SK-N-SH treated with all-trans-retinoic acid at 6 μM for 48 hours (cell line): Measurements from ENCODE around the gene ROBO2.

Source experiments
- ARNTL ChIP-seq: fragments of 450-650 bp; formaldehyde crosslinking; IDR thresholded peaks from 2 replicates; pipeline ENCODE4 v1.5.0; 2020; ENCODE audit warnings: low read depth, mild to moderate bottlenecking, moderate library complexity, borderline replicate concordance
- CSDC2 ChIP-seq: fragments of 250-450 bp; sonication (Bioruptor Pico); IDR thresholded peaks from 2 replicates; pipeline ENCODE4 v1.5.0; 2020; ENCODE audit warnings: mild to moderate bottlenecking, moderate library complexity
- ESRRG ChIP-seq: fragments of 250-450 bp; sonication (Bioruptor Pico); IDR thresholded peaks from 2 replicates; pipeline ENCODE4 v1.6.1; 2021; ENCODE audit warnings: mild to moderate bottlenecking
- GLIS3 ChIP-seq: fragments of 250-450 bp; sonication (Bioruptor Pico); IDR thresholded peaks from 2 replicates; pipeline ENCODE4 v1.5.0; 2020; ENCODE audit warnings: mild to moderate bottlenecking, moderate library complexity
- PATZ1 ChIP-seq: fragments of 250-450 bp; sonication (Bioruptor Pico); IDR thresholded peaks from 2 replicates; pipeline ENCODE4 v1.8.0; 2020; ENCODE audit warnings: mild to moderate bottlenecking, moderate library complexity, borderline replicate concordance
- RARB ChIP-seq: fragments of 250-450 bp; sonication (Bioruptor Pico); IDR thresholded peaks from 2 replicates; pipeline ENCODE4 v1.8.0; 2021; ENCODE audit warnings: mild to moderate bottlenecking, moderate library complexity
- TOX ChIP-seq: fragments of 250-450 bp; sonication (Bioruptor Pico); IDR thresholded peaks from 2 replicates; pipeline ENCODE4 v1.8.0; 2021; ENCODE audit warnings: mild to moderate bottlenecking, moderate library complexity, borderline replicate concordance
- ZFP30 ChIP-seq: fragments of 450-650 bp; formaldehyde crosslinking; IDR thresholded peaks from 2 replicates; pipeline ENCODE4 v1.5.0; 2022; ENCODE audit warnings: mild to moderate bottlenecking, moderate library complexity
- ZNF70 ChIP-seq: fragments of 450-650 bp; formaldehyde crosslinking; IDR thresholded peaks from 2 replicates; pipeline ENCODE4 v1.5.0; 2020; ENCODE audit warnings: mild to moderate bottlenecking, moderate library complexity
- ZNF8 ChIP-seq: fragments of 450-650 bp; formaldehyde crosslinking; IDR thresholded peaks from 2 replicates; pipeline ENCODE4 v1.5.0; 2020; ENCODE audit warnings: mild to moderate bottlenecking, moderate library complexity
- TF ChIP-seq, protein P1 (sequence below): fragments of 250-450 bp; sonication (Bioruptor Pico); IDR thresholded peaks from 2 replicates; pipeline ENCODE4 v1.5.1; 2021; ENCODE audit warnings: mild to moderate bottlenecking, moderate library complexity
- TF ChIP-seq, protein P2 (sequence below): fragments of 250-450 bp; sonication (Bioruptor Pico); IDR thresholded peaks from 2 replicates; pipeline ENCODE4 v1.5.1; 2020; ENCODE audit warnings: low read depth, mild to moderate bottlenecking, moderate library complexity

DNA sequence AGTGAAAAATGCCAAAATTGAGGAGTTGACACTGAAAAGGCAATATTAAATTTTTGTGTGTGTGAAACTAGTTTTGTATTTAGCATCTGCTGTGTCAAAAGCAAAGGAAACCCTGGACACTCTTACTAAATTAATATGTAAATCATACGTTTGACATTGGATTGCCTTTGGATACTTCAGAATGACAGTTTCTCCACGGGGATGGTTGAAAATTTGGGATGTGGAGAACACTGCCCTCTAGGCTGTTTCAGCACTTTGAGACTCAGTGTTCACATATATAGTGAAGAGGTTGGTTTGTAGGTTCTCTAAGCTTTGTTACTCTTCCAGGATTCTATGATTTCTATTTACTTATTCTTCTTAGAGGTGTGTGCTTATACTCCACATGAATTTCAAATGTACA lies 3.0 kb downstream of the ROBO2 start:
- TF ChIP-seq ZFP30 (no peak), PATZ1 (CRISPR knock-in tag) (no peak), ESRRG (CRISPR knock-in tag) (no peak), ZNF70 (CRISPR knock-in tag) (no peak), CSDC2 (CRISPR knock-in tag) (no peak), TOX (no peak), ARNTL (CRISPR knock-in tag) (no peak), RARB (no peak), ZNF8 (no peak), GLIS3 (CRISPR knock-in tag) (no peak)
- TF ChIP-seq, protein P1, sequence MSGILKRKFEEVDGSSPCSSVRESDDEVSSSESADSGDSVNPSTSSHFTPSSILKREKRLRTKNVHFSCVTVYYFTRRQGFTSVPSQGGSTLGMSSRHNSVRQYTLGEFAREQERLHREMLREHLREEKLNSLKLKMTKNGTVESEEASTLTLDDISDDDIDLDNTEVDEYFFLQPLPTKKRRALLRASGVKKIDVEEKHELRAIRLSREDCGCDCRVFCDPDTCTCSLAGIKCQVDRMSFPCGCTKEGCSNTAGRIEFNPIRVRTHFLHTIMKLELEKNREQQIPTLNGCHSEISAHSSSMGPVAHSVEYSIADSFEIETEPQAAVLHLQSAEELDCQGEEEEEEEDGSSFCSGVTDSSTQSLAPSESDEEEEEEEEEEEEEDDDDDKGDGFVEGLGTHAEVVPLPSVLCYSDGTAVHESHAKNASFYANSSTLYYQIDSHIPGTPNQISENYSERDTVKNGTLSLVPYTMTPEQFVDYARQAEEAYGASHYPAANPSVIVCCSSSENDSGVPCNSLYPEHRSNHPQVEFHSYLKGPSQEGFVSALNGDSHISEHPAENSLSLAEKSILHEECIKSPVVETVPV: no peak
- TF ChIP-seq, protein P2, sequence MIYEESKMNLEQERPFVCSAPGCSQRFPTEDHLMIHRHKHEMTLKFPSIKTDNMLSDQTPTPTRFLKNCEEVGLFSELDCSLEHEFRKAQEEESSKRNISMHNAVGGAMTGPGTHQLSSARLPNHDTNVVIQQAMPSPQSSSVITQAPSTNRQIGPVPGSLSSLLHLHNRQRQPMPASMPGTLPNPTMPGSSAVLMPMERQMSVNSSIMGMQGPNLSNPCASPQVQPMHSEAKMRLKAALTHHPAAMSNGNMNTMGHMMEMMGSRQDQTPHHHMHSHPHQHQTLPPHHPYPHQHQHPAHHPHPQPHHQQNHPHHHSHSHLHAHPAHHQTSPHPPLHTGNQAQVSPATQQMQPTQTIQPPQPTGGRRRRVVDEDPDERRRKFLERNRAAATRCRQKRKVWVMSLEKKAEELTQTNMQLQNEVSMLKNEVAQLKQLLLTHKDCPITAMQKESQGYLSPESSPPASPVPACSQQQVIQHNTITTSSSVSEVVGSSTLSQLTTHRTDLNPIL (CRISPR knock-in tag): no peak
